ENCODE results near the gene CDCA3.

DNA sequence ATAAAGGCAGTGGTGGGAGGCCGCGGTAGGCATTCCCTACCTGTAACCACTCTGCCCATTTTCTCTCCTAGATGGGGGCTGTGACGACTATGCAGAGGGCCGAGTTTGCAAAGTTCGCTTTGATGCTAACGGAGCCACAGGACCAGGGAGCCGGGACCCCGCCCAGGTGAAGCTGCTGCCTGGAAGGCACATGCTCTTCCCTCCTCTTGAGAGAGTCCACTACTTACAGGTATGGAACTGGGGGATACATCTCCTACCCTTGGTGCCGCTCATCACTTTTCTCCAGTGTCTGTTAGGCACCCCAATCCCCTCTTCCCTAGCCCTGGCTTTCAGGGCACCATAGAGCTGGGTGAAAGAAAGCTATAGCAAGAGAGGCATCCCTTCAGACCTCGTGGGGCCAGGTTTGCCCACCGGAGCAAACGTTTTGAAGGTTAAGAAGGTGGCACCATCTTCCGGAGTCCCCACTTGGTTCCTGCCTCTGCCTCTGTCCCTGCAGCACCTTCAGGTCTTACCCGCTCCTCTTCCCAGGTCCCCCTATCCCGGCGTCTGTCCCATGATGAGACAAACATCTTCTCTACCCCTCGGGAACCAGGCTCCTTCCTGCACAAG is 24.9 kb downstream of the CDCA3 start:
- TF ChIP-seq, protein P1, sequence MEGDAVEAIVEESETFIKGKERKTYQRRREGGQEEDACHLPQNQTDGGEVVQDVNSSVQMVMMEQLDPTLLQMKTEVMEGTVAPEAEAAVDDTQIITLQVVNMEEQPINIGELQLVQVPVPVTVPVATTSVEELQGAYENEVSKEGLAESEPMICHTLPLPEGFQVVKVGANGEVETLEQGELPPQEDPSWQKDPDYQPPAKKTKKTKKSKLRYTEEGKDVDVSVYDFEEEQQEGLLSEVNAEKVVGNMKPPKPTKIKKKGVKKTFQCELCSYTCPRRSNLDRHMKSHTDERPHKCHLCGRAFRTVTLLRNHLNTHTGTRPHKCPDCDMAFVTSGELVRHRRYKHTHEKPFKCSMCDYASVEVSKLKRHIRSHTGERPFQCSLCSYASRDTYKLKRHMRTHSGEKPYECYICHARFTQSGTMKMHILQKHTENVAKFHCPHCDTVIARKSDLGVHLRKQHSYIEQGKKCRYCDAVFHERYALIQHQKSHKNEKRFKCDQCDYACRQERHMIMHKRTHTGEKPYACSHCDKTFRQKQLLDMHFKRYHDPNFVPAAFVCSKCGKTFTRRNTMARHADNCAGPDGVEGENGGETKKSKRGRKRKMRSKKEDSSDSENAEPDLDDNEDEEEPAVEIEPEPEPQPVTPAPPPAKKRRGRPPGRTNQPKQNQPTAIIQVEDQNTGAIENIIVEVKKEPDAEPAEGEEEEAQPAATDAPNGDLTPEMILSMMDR (IDR thresholded peaks at IDR 0.05): no peak
- no peak for TF ChIP-seq POLR2AphosphoS5 (IDR thresholded peaks at IDR 0.05)
- no peak for TF ChIP-seq POLR2A (IDR thresholded peaks at IDR 0.05; ENCODE audit: low read depth)
- TF ChIP-seq EP300 (IDR thresholded peaks at IDR 0.05): no peak
